Activated T-cell treated with anti-CD3 and anti-CD28 coated beads for 1 hour (primary cell): Measurements from ENCODE around the gene HEMGN.
A peak's percentile ranks its signal among the peaks of the same experiment; 100 is the strongest.

ENCODE experiments used
- DNase-seq: peaks from one replicate; pipeline ENCODE4 v3.0.0-alpha.2; 2020; ENCODE audit warnings: low read depth

Gene HEMGN

DNA sequence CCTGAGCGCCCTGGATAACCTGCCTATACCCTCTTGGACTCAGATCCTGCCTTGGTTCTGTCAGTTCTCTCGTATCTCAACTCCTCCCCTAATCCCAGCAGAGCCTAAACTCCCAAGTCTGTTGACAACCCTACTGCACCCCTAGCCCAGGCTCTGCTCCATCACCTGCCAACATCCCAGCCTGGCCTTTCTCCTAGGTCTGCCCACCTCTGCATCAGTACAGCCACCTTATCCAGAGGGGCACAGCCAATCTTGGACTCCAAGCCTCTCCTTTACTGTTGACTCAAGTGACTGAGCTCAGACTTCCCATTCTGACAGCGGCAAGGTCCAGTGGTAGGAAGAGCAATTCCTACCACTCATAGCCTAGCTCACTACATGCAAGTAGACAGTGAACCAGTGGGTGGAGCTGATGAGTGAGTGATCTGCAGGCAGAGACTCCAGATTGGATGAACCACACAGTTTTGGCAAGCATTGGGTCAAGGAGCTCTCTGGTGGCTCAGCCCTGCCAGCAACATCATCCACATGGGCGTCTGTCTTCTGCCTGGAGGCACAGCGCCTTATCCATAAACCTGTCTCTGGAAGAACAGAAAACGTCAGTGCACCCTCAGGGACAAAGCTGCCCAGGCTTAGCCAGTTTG is 42.2 kb downstream of the HEMGN start:
- no peak for DNase-seq

DNA sequence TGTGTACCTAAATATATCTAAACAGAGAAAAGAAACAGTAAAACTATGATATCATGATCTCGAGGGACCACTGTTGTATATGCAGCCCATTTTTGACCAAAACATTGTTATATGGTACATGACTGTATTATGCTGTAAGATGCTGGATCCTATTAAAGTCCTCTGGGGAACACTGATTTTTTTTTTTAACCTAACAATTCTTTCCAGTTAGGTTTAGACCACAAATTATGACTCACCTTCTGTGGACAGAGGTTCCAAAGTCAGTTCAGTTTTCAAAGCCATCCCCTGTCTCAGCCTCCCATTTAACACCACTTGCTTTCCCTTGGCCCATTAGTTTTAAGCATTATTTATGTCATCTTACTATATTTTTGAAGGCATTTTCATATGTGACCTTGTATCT is 42.8 kb downstream of the HEMGN start:
- DNase-seq, result no peak

DNA sequence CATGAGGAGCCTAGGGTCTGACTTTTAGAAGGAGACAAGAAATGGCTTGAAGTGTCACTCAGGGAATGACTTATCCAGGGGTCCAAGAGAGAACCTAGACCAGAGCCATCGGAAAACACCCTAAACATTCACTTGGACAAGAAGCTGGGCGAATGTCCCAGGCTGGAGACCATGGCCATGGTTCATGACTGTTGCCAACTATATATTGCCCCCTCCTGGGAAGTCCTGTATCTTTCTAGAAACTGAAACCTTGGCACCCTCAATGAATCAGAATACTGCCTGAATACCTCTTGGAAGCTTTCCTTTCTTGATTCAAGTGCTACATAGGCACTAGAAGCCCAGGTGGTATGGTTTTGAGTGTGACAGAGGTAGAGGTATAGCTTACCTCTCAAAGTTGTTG is 45.6 kb downstream of the HEMGN start:
- DNase-seq, result no peak

DNA sequence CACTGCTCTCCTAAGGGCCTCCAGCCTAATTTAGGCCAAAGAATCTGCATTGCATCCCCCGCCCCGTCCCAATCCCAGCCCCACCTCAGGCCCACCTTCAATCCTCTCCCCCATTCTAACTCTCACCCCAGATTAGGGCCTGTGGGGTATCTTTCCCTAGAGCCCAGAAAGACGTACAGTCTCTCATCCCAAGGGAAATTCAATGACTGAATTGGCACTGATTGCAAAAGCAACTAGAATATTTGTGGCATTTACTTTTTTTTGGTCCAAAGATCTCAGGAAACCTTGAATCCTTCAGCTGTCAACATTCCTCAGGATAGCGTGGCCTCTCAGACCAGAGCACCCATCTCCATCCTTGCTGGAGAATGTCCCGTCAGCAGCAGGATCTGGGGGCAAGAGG is 46.2 kb downstream of the HEMGN start:
- DNase-seq, result no peak

DNA sequence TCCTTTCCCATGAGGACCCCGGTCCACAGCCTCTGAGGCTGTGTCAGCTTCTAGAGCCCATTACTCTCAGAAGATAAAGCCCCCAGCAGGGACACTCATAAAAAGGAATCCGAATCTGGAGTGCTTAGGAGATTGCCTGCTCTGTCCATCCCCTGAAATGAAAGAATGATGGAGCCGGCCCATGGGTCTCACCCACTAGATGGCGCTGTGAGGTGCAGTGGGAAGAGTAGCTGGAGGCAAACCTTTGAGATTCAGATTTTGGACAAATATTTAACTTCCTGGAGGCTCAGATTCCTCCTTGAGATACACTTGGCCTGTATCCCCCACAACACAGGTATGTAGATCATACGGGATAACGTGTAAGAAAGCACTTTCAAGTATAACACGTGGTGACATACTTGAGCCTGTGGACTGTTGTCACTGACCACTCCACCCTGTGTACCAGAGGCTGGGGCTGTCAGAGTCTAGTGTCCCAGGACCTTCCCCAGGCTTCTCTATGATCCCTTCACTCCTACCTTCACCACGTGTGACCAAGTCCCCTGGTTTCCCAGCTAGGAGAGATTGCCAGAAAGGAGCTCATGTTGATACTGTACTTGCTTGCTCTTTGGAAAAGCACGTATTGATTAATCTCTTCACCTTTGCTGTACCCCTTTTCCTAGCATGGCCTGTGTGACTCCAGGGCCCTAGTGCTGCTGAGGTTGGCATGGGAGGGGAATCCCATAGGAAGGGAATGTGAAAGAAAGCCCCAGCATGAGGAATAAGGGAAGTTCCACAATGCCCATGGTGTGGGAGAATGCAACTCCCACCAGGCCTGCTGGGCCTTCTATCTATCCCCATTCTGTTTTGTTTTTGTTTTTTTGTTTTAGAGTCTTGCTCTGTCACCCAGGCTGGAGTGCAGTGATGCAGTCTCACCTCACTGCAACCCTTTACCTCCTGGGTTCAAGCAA is 47.8 kb downstream of the HEMGN start:
- peak; percentile 64 for DNase-seq

DNA sequence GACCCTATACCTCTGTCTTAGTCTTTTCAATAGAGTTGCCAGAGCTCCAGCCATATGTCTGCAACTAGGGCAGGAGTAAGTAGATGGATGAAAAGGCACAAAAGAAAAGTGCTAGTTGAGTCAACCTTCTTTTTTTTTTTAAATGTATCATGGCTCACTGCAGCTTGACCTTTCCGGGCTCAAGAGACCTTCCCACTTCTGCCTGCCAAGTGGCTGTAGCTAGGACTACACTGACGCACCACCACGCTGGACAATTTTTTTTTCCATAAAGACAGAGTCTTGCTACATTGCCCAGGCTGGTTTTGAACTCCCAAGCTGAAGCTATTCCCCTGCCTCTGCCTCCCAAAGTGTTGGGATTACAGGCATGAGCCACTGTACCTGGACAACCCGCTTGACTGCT is 57.6 kb downstream of the HEMGN start:
- DNase-seq, result no peak
